D721Med (cell line): ENCODE measurements around the gene KCTD15.
"Not testable (repeated sequence)": the region's sequence is repeated elsewhere in the genome, so short reads cannot be mapped to it uniquely, and the experiment has no call there.

ENCODE experiments used
- DNase-seq: peaks from one replicate; pipeline ENCODE4 v3.0.0; 2011; ENCODE audit warnings: low spot score; ENCODE audit not compliant: insufficient read length
- FAIRE-seq: peaks from 2 replicates; lab custom pipeline; 2011; peaks lifted over from hg19 to GRCh38; lab: Jason Lieb, UNC
- TF ChIP-seq, protein P1 (sequence below): IDR thresholded peaks from 2 replicates; pipeline ENCODE4 v1.5.1; 2012; ENCODE audit warnings: mild to moderate bottlenecking, control low read depth; ENCODE audit not compliant: insufficient read depth; ENCODE audit errors: missing control alignments

KCTD15 gene

DNA sequence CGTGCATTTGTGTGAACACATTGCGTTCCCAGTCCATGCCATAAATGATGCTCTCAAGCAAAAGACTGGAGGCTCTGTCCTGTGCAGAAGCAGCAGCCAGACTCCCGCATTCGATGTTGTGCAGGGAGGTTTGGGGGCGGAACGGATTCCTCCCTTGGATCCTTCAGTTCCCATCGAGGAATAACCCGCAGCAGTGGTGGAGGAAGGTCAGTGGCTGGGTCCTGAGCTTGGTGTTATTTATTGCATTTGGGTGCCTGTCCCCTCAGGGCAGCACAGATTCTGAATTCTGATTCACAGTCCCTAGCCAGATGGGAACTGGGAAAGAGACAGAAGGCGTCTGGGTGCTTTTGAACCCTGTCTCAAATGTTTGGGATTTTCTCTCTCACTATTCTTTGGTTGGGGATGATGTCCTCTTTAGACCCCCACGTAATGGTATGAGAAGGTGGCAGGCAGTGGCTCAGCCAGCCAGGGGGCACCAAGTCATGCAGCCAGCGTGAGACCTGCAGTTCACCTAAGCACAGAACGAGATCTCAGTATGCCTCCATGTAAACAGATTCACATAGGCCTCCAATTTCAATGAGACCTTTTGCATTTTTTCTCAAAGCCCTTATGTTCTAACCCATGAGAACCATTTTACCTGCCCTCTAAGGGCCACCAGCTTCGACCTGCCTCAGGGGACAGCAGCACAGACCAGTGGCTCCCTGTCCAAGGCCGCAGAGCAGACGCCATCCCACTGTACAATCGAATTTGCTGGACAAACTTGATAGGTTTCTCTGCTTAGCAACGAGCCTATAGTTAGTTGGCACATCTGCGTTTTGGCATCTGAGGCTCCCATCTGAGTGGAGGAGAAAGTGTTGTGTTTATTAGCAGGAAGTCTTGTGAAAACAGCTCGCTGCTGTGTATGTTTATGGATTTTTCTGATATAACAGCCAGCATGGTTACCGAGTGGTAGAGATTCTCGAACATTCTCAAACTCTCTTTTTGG lies 17.8 kb downstream of the KCTD15 start:
- DNase-seq (no peak), FAIRE-seq (no peak)
- TF ChIP-seq, protein P1, sequence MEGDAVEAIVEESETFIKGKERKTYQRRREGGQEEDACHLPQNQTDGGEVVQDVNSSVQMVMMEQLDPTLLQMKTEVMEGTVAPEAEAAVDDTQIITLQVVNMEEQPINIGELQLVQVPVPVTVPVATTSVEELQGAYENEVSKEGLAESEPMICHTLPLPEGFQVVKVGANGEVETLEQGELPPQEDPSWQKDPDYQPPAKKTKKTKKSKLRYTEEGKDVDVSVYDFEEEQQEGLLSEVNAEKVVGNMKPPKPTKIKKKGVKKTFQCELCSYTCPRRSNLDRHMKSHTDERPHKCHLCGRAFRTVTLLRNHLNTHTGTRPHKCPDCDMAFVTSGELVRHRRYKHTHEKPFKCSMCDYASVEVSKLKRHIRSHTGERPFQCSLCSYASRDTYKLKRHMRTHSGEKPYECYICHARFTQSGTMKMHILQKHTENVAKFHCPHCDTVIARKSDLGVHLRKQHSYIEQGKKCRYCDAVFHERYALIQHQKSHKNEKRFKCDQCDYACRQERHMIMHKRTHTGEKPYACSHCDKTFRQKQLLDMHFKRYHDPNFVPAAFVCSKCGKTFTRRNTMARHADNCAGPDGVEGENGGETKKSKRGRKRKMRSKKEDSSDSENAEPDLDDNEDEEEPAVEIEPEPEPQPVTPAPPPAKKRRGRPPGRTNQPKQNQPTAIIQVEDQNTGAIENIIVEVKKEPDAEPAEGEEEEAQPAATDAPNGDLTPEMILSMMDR, result no peak

DNA sequence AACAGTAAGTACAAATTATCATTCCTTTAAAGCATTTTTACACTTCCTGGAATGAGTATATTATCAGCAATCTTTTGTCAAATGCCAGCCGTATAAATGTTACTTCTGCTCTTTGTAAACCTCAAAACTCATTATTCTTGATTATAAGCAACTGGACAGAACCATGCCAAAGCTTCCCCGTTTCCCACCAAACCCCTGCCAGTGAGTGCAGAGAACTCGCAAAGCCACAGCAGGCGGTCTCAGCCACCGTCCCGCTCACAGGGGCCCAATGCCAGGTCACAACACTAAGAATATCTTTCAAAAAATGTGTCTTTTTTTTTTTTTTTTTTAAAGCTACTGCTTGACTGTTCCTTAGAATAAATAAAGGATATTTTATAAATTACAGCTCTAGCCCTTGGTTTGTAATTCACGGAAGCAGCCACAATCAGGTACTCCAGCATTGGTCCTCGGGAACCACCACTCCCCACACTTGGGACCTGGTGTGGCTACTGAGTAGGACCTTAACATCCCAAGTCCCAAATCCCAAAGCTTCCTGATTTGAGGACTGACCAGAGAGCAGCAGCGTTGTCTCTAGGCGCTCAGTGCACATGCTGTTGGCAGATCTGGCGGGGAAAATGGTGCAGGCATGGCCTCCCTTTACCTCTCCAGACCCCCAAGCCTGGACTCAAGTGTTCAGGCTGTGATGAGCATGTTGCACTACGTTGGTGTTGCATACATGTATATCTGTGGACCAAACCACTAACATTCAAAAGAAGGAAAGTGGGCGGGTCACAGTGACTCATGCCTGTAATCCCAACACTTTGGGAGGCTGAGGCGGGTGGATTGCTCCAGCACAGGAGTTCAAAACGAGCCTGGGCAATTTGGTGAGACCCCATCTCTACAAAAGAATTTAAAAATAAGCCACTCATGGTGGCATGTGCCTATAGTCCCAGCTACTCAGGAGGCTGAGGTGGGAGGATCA lies 19.0 kb downstream of the KCTD15 start:
- TF ChIP-seq, protein P1, result no peak
- no peak for FAIRE-seq
- DNase-seq, result no peak

DNA sequence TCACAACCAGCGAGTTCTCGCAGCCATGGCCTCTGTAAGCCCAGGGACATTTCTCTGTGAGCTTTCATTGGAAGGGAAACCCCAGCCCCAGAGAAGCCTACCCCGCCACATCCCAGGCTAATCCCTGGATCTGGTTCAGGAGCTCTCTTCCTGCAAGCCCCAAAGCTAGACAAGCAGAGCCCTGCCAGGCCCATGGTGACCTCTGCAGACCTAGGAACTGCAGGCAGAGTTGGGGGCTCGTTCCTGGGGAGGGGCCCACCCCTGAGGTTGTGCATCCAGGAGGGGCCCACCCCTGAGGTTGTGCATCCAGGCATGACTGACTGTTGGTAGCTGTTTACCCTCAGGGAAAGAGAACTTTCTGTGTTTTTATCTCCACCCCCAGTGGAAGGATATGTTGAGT lies 21.7 kb downstream of the KCTD15 start:
- TF ChIP-seq, protein P1, result no peak
- FAIRE-seq, result no peak
- DNase-seq, result no peak

DNA sequence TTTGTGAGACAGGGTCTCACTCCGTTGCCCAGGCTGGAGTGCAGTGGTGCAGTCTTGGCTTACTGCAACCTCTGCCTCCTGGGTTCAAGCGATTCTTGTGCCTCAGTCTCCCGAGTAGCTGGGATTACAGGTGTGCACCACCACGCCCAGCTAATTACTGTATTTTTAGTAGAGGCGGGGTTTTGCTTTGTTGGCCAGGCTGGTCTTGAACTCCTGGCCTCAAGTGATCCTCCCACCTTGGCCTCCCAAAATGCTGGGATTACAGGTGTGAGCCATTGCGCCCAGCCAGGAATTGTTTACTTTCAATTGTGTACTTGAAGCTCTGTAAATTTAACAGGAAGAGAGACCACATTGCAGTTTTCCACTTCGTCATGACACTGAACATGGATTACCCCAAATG lies 22.4 kb downstream of the KCTD15 start:
- DNase-seq, FAIRE-seq: not testable (repeated sequence)

DNA sequence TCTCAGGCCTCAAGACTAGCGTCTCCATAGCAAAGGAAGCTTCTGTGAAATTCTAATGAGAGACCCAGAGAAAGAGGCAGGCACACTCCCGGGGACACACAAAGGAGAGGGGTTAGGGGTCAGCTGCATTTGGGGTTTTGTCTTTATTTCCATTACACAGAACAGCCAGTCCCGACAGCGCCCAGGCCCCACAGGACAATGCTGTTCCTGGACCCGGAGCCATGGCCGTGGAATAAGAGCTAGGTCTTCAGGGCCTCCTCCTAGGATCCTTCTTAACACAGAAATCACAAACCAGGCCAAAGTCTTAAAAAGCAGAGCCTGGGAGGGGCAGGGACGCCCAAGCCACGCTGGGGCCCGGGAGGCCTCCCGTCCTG lies 22.8 kb downstream of the KCTD15 start:
- TF ChIP-seq, protein P1, result no peak
- no peak for DNase-seq
- FAIRE-seq, result no peak

DNA sequence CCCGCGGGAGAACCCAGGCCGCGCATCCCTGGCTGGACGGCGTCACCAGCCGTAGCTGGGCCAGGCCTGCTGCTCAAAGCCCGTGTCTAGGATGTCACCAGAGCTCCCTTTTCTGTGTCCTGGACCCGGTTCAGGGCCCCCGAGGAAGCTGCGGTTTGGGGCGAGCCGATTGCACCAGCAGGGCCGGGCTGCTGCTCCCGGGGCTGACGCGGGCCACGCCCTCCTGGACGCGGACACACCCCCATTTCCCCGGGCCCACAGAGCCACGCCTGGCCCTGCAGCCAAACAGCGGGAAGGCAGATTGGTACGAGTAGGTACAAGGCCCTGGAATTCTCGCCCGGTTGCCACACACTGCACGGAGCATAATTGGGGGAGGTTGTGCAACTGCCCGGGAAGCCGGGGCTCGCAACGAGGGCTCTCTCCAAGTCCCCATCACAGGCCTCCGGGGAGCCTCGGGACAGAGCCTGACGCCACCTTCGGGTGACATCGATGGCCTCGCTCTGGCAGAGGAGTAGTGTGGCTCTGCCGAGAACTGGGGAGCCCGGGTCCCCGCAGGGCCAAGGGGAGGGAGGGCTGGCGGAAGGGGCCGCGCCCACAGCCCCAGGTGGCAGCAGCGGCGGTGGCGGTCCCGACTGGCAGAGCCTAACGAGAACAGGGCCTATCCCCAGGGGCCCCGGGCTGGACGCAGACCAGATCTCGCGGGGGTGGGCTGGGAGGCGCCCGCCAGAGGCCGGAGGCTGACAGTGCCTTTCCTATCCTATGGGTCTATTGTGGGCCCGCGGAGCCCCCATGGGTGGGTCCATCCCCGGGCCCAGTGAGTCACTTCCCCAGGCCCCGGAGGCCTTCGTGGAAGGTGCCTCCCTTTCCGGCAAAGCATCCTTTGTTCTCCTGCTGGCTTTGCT lies 23.5 kb downstream of the KCTD15 start:
- TF ChIP-seq, protein P1, result no peak
- FAIRE-seq, result no peak
- no peak for DNase-seq
